Mesenchymal stem cell (in vitro differentiated cells and primary cell): ENCODE results near the gene CAMTA1.

ENCODE experiments used
- DNase-seq: peaks from one replicate; pipeline ENCODE4 v3.0.0-alpha.2; 2013
- H2AFZ ChIP-seq: one replicate; pipeline ENCODE4 v1.6.1; 2013; ENCODE audit warnings: low read depth, mild to moderate bottlenecking, control low read depth, inconsistent platforms, low read length, moderate library complexity
- H2AK5ac ChIP-seq: 2 replicates; pipeline ENCODE4 v1.6.1; 2013; ENCODE audit warnings: low read length, moderate library complexity, mild to moderate bottlenecking, inconsistent platforms; ENCODE audit not compliant: severe bottlenecking
- H2BK120ac ChIP-seq: one replicate; pipeline ENCODE4 v1.6.1; 2013; ENCODE audit warnings: low read depth, mild to moderate bottlenecking, inconsistent platforms, low read length, moderate library complexity
- H2BK12ac ChIP-seq, 2 experiments: one replicate each; pipeline ENCODE4 v1.6.1; 2013; ENCODE audit warnings: inconsistent platforms in 2 of 2, low read length in 2 of 2, mild to moderate bottlenecking in 2 of 2, moderate library complexity in 2 of 2, control low read depth in 1 of 2
- H2BK15ac ChIP-seq: one replicate; pipeline ENCODE4 v1.6.1; 2013; ENCODE audit warnings: mild to moderate bottlenecking, low read depth, inconsistent platforms; ENCODE audit not compliant: poor library complexity, severe bottlenecking
- H2BK5ac ChIP-seq: 2 replicates; pipeline ENCODE4 v1.6.1; 2013; ENCODE audit warnings: low read depth, mild to moderate bottlenecking, low read length, control low read depth, inconsistent platforms; ENCODE audit not compliant: poor library complexity, severe bottlenecking
- H3K14ac ChIP-seq, 2 experiments: one replicate each; pipeline ENCODE4 v1.6.1; 2013; ENCODE audit warnings: inconsistent platforms in 2 of 2, low read length in 2 of 2, control low read depth in 1 of 2, mild to moderate bottlenecking in 1 of 2, moderate library complexity in 1 of 2
- H3K18ac ChIP-seq, 2 experiments: one replicate each; pipeline ENCODE4 v1.6.1; 2013; ENCODE audit warnings: inconsistent platforms in 2 of 2, low read length in 2 of 2, control low read depth in 1 of 2, low read depth in 1 of 2, mild to moderate bottlenecking in 1 of 2
- H3K23ac ChIP-seq, 2 experiments: one replicate each; pipeline ENCODE4 v1.6.1; 2013; ENCODE audit warnings: inconsistent platforms in 2 of 2, low read length in 2 of 2, mild to moderate bottlenecking in 2 of 2, moderate library complexity in 2 of 2, control low read depth in 1 of 2
- H3K27ac ChIP-seq: 2 replicates; pipeline ENCODE4 v1.5.1; 2013; ENCODE audit warnings: mild to moderate bottlenecking, moderate library complexity, low read length, control low read depth, inconsistent platforms; ENCODE audit not compliant: poor library complexity, severe bottlenecking
- H3K27me3 ChIP-seq, 2 experiments: 2 replicates each; pipeline versions ENCODE4 v1.6.1 to v1.7.0; 2013; ENCODE audit warnings: low read length in 2 of 2, mild to moderate bottlenecking in 2 of 2, moderate library complexity in 2 of 2, control low read depth in 1 of 2, inconsistent platforms in 1 of 2; ENCODE audit not compliant: control insufficient read depth in 1 of 2, insufficient read depth in 1 of 2
- H3K36me3 ChIP-seq, 2 experiments: 2 replicates each; pipeline versions ENCODE4 v1.6.1 to v1.7.0; 2013; ENCODE audit warnings: low read length in 2 of 2, control low read depth in 1 of 2, inconsistent platforms in 1 of 2, low read depth in 1 of 2, mild to moderate bottlenecking in 1 of 2; ENCODE audit not compliant: insufficient read depth in 2 of 2, control insufficient read depth in 1 of 2
- H3K4ac ChIP-seq, 2 experiments: one replicate each; pipeline ENCODE4 v1.6.1; 2013; ENCODE audit warnings: inconsistent platforms in 2 of 2, low read length in 2 of 2, mild to moderate bottlenecking in 2 of 2, moderate library complexity in 2 of 2, control low read depth in 1 of 2, low read depth in 1 of 2
- H3K4me1 ChIP-seq: 2 replicates; pipeline ENCODE4 v1.6.1; 2013; ENCODE audit warnings: low read depth, low read length, control low read depth; ENCODE audit not compliant: control insufficient read depth, insufficient read depth
- H3K4me2 ChIP-seq: 2 replicates; pipeline ENCODE4 v1.6.1; 2013; ENCODE audit warnings: low read length, mild to moderate bottlenecking, inconsistent platforms; ENCODE audit not compliant: poor library complexity, severe bottlenecking
- H3K4me3 ChIP-seq, 2 experiments: 2 replicates each; pipeline versions ENCODE4 v1.5.1 to v1.7.0; 2013; ENCODE audit warnings: low read length in 2 of 2, mild to moderate bottlenecking in 2 of 2, control low read depth in 1 of 2, low read depth in 1 of 2; ENCODE audit not compliant: insufficient read depth in 1 of 2
- H3K79me1 ChIP-seq: replicated peaks from 2 replicates; pipeline ENCODE4 v1.6.1; 2013; ENCODE audit warnings: mild to moderate bottlenecking, control low read depth, low read length, inconsistent platforms; ENCODE audit not compliant: poor library complexity, severe bottlenecking
- H3K9ac ChIP-seq: 2 replicates; pipeline ENCODE4 v1.7.0; 2013; ENCODE audit warnings: mild to moderate bottlenecking, low read length, moderate library complexity
- H3K9me3 ChIP-seq: 2 replicates; pipeline ENCODE4 v1.7.0; 2013; ENCODE audit warnings: mild to moderate bottlenecking, low read length; ENCODE audit not compliant: control insufficient read depth
- H4K8ac ChIP-seq: one replicate; pipeline ENCODE4 v1.6.1; 2013; ENCODE audit warnings: inconsistent platforms, mild to moderate bottlenecking, low read length, moderate library complexity
- H4K91ac ChIP-seq: one replicate; pipeline ENCODE4 v1.6.1; 2013; ENCODE audit warnings: mild to moderate bottlenecking, low read length, inconsistent platforms
- WGBS: methylation state at CpG from one replicate; pipeline ENCODE4 v1.1.7; 2013; ENCODE audit warnings: mixed read lengths; 5-methylcytosine and 5-hydroxymethylcytosine counted together

CAMTA1 gene

DNA sequence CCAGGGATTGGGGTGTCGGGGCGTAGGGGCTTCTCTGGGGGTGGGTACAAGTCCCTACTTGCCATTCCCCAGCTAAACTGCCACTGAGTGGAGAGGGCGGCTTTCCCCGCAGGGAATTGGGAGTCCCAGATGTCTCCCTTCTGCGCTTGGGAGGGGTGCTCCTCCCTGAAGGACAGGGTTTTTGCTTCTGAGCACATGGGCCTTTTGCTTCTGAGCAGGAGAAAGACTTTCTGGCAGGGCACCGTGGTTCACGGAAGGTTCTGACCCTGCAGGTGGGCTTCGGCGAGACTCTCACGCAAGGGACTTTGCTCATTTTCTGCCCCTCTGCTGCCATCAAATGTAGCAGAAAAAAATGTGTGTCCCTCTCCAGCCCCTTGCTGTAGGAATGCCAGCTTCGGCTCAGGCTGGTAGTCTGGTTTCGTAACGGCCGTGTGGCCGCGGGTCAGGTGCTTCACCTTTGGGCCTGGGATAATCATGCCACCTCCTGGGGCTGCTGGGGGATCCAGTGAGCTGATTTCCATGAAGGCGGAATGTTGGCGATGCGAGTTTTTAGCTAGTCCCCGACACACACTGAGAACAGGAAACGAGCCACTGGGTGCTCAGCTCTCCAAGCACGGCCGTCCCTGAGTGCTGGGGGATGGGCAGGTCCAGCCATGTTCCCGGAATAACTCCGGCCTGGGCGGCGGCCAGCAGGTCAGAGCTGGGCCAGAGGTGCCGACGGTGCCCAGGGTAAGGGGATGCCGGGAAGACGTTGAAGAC, 364.0 kb downstream of the CAMTA1 start:
- Histone ChIP-seq H3K27me3 (peaks cover 15 to 71% of the 10 kb centered on the region in 2 experiments), H3K27ac (no peak overlapping the region), H2BK12ac (no peak overlapping the region), H4K8ac (no peak overlapping the region), H3K4me3 (no peak overlapping the region), H3K79me1 (no peaks in the 10 kb centered on the region), H3K18ac (no peak overlapping the region), H2AK5ac (no peak overlapping the region), H3K4me1 (peaks cover 13% of the 10 kb centered on the region), H3K36me3 (no peaks in the 10 kb centered on the region), H3K4ac (no peak overlapping the region), H3K14ac (no peak overlapping the region), H2BK15ac (no peak overlapping the region), H4K91ac (no peak overlapping the region), H3K9me3 (no peaks in the 10 kb centered on the region), H3K9ac (no peak overlapping the region), H2BK5ac (no peak overlapping the region), H2AFZ (no peak overlapping the region), H3K23ac (no peak overlapping the region), H2BK120ac (no peak overlapping the region), H3K4me2 (peak overlapping the region; percentile 46)
- DNase-seq, result no peak
- WGBS, result 56% methylated on average over 31 of the region's 31 CpGs

GRCh38 chr1:7150724-7151280, 365.5 kb downstream of the CAMTA1 start:
- Histone ChIP-seq H3K36me3 (no peaks in the 10 kb centered on the region), H2BK15ac (no peak overlapping the region), H3K9me3 (no peaks in the 10 kb centered on the region)

DNA sequence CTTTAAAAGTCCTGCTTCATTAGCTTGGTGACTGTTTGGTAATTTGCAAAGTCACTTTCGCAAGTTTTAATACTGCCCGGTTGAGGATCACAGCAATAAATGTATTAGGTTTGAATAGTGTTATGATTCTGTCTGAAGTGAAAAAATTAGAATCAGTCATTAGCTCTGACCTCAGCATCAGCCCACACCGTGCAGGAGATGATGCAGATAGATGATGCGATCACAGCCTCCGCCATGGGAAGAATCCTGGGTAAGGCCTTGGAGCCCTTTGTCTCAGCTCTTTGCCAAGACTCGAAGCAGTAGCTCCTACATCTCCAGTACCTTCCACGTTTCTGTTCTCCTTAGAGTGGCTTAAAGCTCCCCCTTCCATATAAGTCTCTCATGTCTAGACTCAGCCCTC, 366.7 kb downstream of the CAMTA1 start:
- Histone ChIP-seq H3K4me3 (no peak overlapping the region), H3K4me1 (peaks cover 13% of the 10 kb centered on the region), H3K4me2 (no peak overlapping the region), H4K91ac (no peak overlapping the region), H4K8ac (no peak overlapping the region), H3K9me3 (no peaks in the 10 kb centered on the region), H3K14ac (no peak overlapping the region), H3K18ac (no peak overlapping the region), H3K9ac (no peak overlapping the region), H2BK15ac (no peak overlapping the region), H2BK5ac (no peak overlapping the region), H2BK12ac (no peak overlapping the region), H2BK120ac (no peak overlapping the region), H3K23ac (no peak overlapping the region), H3K27ac (no peak overlapping the region), H3K4ac (no peak overlapping the region), H3K79me1 (no peaks in the 10 kb centered on the region), H2AK5ac (no peak overlapping the region), H2AFZ (no peak overlapping the region), H3K36me3 (no peaks in the 10 kb centered on the region), H3K27me3 (peaks cover 15 to 63% of the 10 kb centered on the region in 2 experiments)
- WGBS, result 86% methylated on average over 7 of the region's 7 CpGs
- DNase-seq, result no peak

More at GRCh38 chr1:7150724-7151280, 365.5 kb downstream of the CAMTA1 start:
- 92% methylated on average over 19 of the region's 19 CpGs for WGBS
- Histone ChIP-seq H3K4me3 (no peak overlapping the region), H3K27ac (no peak overlapping the region), H4K91ac (no peak overlapping the region), H3K9ac (no peak overlapping the region), H3K18ac (no peak overlapping the region), H2BK5ac (no peak overlapping the region), H2BK12ac (no peak overlapping the region), H3K27me3 (peaks cover 15 to 69% of the 10 kb centered on the region in 2 experiments), H3K4ac (no peak overlapping the region), H2AFZ (no peak overlapping the region), H2AK5ac (no peak overlapping the region), H3K79me1 (no peaks in the 10 kb centered on the region), H2BK120ac (no peak overlapping the region), H4K8ac (no peak overlapping the region), H3K23ac (no peak overlapping the region), H3K4me1 (peaks cover 13% of the 10 kb centered on the region), H3K14ac (no peak overlapping the region), H3K4me2 (no peak overlapping the region)
- no peak for DNase-seq

GRCh38 chr1:7152655-7153054, 367.4 kb downstream of the CAMTA1 start:
- H2BK15ac ChIP-seq, result no peak overlapping the region
- no peaks in the 10 kb centered on the region for H3K36me3 ChIP-seq
- H3K4me2 ChIP-seq, result no peak overlapping the region
- no peak overlapping the region for H2BK12ac ChIP-seq
- no peak for DNase-seq
- peaks cover 13% of the 10 kb centered on the region for H3K4me1 ChIP-seq
- no peaks in the 10 kb centered on the region for H3K9me3 ChIP-seq
- no peaks in the 10 kb centered on the region for H3K79me1 ChIP-seq
- no peak overlapping the region for H3K27ac ChIP-seq
- no peak overlapping the region for H3K4me3 ChIP-seq
- no peak overlapping the region for H3K18ac ChIP-seq
- H2AK5ac ChIP-seq, result no peak overlapping the region
- H4K8ac ChIP-seq, result no peak overlapping the region
- no peak overlapping the region for H2BK5ac ChIP-seq
- no peak overlapping the region for H3K4ac ChIP-seq
- no peak overlapping the region for H4K91ac ChIP-seq
- H3K14ac ChIP-seq, result no peak overlapping the region
- 71% methylated on average over 10 of the region's 10 CpGs for WGBS
- H3K23ac ChIP-seq, result no peak overlapping the region
- H2BK120ac ChIP-seq, result no peak overlapping the region
- peaks cover 15 to 63% of the 10 kb centered on the region in 2 experiments for H3K27me3 ChIP-seq
- no peak overlapping the region for H3K9ac ChIP-seq
- H2AFZ ChIP-seq, result no peak overlapping the region
